Spinal cord (tissue), 10 donors: Measurements from ENCODE around the gene CNGA4. TPM values are rescaled to one million over a fixed set of nuclear protein-coding genes. Genes with fewer than 3 reads are reported as not detected.

Experiments
- DNase-seq, 6 donors: peaks; one replicate each; pipeline versions ENCODE4 v3.0.0 to v3.0.0-alpha.2; 2013 to 2015; ENCODE audit warnings: low spot score in 6 of 6, low read depth in 4 of 6
- H3K27ac ChIP-seq: one replicate; pipeline ENCODE4 v1.5.1; 2013; ENCODE audit warnings: low read depth, low read length, control low read depth
- H3K27me3 ChIP-seq: one replicate; pipeline ENCODE4 v1.6.1; 2013; ENCODE audit warnings: low read length; ENCODE audit not compliant: control insufficient read depth, insufficient read depth
- H3K36me3 ChIP-seq: one replicate; pipeline ENCODE4 v1.6.1; 2013; ENCODE audit warnings: low read length; ENCODE audit not compliant: control insufficient read depth, insufficient read depth
- H3K4me1 ChIP-seq: one replicate; pipeline ENCODE4 v1.6.1; 2013; ENCODE audit warnings: low read length; ENCODE audit not compliant: control insufficient read depth, insufficient read depth
- H3K4me3 ChIP-seq: one replicate; pipeline ENCODE4 v1.5.1; 2013; ENCODE audit warnings: low read depth, low read length, control low read depth
- H3K9me3 ChIP-seq: one replicate; pipeline ENCODE4 v1.6.1; 2013; ENCODE audit warnings: low read length; ENCODE audit not compliant: control insufficient read depth, insufficient read depth
- WGBS: methylation state at CpG from one replicate; pipeline ENCODE4 v1.1.5; 2013; ENCODE audit warnings: missing lambda C conversion rate; ENCODE audit not compliant: insufficient coverage; 5-methylcytosine and 5-hydroxymethylcytosine counted together
- polyA plus RNA-seq, 2 donors: library from polyadenylated mRNA; unstranded; fragments of 120-200 nt; gene quantifications; one replicate each; pipeline ENCODE4 v1.2.1, GENCODE V29; 2013; ENCODE audit not compliant: insufficient read length in 2 of 2
- total RNA-seq, 2 donors: library from RNA; depleted of rRNA in 1 of 2; stranded (reverse); fragments of 120-200 nt in 1 of 2; fragments of >200 nt in 1 of 2; gene quantifications; one replicate each; pipeline versions ENCODE4 v1.2.3 to v1.2.4, GENCODE V29; 2013 to 2014
- donor health status: healthy.

CNGA4 gene
- total and polyA plus RNA-seq, 4 donors = 0.20 to 0.78 (median 0.53) TPM

DNA sequence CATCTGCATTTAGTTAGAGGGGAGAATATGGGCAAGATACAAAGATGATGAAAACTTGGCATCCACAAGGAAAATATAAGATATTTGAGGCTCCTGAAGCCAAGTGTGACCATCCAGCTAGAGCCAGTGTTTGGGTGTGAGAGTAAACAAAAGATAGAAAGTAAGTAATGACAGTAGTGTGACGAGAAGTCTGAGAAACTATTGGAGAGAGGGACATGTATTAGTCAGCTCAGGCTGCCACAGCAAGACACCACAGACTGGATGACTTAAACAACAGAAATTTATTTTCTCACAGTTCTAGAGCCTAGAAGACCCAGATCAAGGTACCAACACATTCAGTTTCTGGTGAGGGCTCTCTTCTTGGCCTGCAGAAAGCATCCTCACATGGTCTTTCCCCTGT lies 14.3 kb downstream of the CNGA4 start:
- no peak for DNase-seq
- no peak overlapping the region for H3K4me3 ChIP-seq
- H3K27ac ChIP-seq = no peak overlapping the region
- H3K9me3 ChIP-seq = no peaks in the 10 kb centered on the region
- H3K36me3 ChIP-seq = no peaks in the 10 kb centered on the region
- no peaks in the 10 kb centered on the region for H3K27me3 ChIP-seq
- WGBS = no CpG with 5 or more reads among the region's 1 CpG
- no peaks in the 10 kb centered on the region for H3K4me1 ChIP-seq

DNA sequence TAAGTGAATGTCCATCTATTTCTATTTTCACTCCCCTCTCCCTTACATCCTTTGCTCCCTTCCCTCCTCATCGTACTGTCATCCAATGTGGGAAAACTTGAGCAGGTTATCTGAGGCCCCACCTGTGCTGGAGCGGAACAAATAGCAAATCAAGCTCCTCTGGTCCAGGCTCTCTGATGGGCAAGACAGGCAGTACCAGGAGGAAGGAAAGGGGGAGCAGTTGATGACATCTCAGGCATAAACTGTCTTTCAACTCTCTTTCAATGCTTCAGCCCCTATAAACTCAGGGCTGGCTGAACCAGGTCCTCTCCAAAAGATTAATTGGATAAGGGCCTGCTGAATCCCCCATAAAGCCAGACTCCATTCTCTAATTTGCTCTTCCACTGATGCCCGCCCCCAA lies 19.3 kb downstream of the CNGA4 start:
- H3K27ac ChIP-seq = no peak overlapping the region
- no peak overlapping the region for H3K4me3 ChIP-seq
- H3K27me3 ChIP-seq = peaks cover 22% of the 10 kb centered on the region
- H3K4me1 ChIP-seq = peaks cover 19% of the 10 kb centered on the region
- no peaks in the 10 kb centered on the region for H3K36me3 ChIP-seq
- DNase-seq = peak in 1 of 6 donors; percentile 22
- H3K9me3 ChIP-seq = no peaks in the 10 kb centered on the region
- no CpG with 5 or more reads among the region's 3 CpGs for WGBS

DNA sequence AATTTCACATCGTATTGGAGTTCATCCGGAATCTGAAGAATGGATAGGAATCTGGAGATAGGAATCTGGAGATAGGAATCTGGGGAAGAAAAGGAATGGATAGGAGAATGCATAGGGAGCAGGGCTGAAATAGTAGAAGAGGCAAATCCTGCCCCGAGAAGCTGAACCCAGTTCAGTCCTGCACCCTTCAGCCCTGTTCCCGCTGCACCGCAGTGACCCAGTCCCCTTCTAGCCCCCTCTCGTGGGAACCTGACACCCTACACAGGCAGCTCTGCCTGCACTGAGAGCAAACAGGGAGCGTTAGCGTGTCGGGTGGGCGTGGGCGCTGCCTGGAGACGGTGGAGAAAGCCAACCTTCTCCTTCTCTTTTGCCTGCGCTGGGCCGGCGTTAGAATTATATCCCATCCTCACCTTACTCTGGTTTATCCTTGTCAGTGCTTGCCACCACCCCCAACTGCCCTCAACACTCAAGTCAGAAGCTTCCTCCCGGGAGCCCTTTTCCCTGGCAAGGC lies 19.7 kb downstream of the CNGA4 start:
- H3K4me3 ChIP-seq = peak overlapping the region; percentile 39
- no peak overlapping the region for H3K27ac ChIP-seq
- WGBS = 2% methylated on average over 14 of the region's 16 CpGs
- H3K36me3 ChIP-seq = no peaks in the 10 kb centered on the region
- peaks cover 22% of the 10 kb centered on the region for H3K27me3 ChIP-seq
- peak in 2 of 6 donors; percentile 69 to 78 for DNase-seq
- no peaks in the 10 kb centered on the region for H3K9me3 ChIP-seq
- H3K4me1 ChIP-seq = peaks cover 19% of the 10 kb centered on the region

DNA sequence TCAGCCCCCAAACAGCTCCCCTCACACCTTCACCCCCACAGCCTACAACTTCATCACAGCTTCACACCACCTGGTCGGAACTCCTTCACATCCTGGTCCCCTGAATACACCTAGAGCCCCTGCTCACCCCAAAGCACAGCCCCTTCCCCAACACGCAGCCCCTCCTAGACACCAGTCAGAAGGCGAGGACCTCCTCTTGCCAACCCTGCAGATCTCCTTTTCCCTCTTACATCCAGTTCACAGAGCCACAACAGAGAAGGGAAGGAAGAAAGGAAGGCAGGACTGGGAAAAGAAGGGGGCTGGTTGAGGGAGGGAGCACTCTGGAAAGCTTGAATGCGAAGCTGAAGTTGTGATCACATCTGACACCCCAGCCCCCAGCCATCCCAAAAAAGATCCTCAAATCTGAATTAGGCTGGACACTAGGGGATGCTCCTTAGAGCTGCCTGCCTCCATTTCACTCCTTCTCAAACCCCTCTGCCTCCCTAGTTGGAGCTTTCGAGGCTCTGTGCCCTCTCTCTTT lies 21.4 kb downstream of the CNGA4 start:
- WGBS = 38% methylated on average over 2 of the region's 5 CpGs
- Histone ChIP-seq H3K27ac (no peak overlapping the region), H3K9me3 (no peaks in the 10 kb centered on the region), H3K36me3 (no peaks in the 10 kb centered on the region), H3K27me3 (peaks cover 22% of the 10 kb centered on the region), H3K4me3 (peak overlapping the region; percentile 39), H3K4me1 (peaks cover 19% of the 10 kb centered on the region)
- DNase-seq = peak in 2 of 6 donors; percentile 27 to 39

DNA sequence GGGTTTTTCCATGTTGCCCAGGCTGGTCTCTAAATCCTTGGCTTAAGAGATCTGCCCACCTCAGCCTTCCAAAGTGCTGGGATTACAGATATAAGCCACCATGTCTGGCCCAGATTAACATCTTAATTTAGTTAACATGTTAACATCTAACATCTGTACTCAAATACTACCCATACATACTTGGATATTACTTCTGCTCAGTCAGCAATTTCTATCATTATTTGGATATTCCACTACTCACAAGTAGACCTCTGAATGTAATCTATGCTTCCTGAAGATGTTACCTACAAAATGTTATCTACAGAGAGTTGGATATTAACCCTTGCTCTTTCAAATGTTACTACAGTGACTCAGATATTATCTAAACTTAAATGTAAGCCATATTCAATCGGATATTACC lies 24.8 kb downstream of the CNGA4 start:
- Histone ChIP-seq H3K4me3 (no peak overlapping the region), H3K36me3 (no peaks in the 10 kb centered on the region), H3K27me3 (peaks cover 18% of the 10 kb centered on the region), H3K9me3 (no peaks in the 10 kb centered on the region), H3K4me1 (peaks cover 16% of the 10 kb centered on the region), H3K27ac (no peak overlapping the region)
- DNase-seq = no peak
- WGBS = no CpG with 5 or more reads among the region's 1 CpG

DNA sequence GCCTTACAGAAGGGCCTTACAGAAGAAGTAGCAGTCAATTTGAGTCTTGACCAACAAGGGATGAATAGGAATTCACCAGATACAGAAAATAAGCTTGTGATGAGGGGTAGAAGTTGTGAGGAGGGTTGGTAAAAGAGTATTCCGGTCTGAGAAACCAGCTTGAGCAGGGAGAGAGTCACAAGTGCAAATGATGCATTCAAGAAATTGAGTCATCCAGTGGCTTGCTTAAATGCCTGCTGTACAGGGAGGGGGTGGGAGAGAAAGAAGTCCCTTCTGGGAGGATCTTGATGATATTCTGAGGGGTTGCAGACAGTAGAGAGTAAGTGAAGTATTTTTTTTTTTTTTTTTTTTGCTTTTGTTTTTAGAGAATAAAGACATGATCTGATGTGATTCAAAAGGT lies 29.9 kb downstream of the CNGA4 start:
- Histone ChIP-seq H3K36me3 (peaks cover 11% of the 10 kb centered on the region), H3K27me3 (no peaks in the 10 kb centered on the region), H3K9me3 (no peaks in the 10 kb centered on the region), H3K27ac (no peak overlapping the region), H3K4me3 (no peak overlapping the region), H3K4me1 (no peaks in the 10 kb centered on the region)
- WGBS = 73% methylated on average over 1 of the region's 1 CpG
- DNase-seq = no peak

DNA sequence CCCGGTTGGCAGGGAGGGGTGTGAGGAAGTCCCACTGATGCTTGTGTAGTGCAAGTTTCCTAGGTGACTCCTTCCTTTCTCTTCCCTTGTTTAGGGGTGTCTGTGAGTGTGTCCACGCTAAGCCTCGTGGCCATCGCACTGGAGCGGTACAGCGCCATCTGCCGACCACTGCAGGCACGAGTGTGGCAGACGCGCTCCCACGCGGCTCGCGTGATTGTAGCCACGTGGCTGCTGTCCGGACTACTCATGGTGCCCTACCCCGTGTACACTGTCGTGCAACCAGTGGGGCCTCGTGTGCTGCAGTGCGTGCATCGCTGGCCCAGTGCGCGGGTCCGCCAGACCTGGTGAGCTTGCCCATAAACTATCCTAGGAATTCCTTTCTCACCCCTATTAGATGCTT lies 31.1 kb downstream of the CNGA4 start:
- H3K9me3 ChIP-seq = no peaks in the 10 kb centered on the region
- peaks cover 11% of the 10 kb centered on the region for H3K36me3 ChIP-seq
- no peaks in the 10 kb centered on the region for H3K4me1 ChIP-seq
- no peak overlapping the region for H3K4me3 ChIP-seq
- DNase-seq = no peak
- no peaks in the 10 kb centered on the region for H3K27me3 ChIP-seq
- H3K27ac ChIP-seq = no peak overlapping the region
- WGBS = 90% methylated on average over 24 of the region's 24 CpGs

DNA sequence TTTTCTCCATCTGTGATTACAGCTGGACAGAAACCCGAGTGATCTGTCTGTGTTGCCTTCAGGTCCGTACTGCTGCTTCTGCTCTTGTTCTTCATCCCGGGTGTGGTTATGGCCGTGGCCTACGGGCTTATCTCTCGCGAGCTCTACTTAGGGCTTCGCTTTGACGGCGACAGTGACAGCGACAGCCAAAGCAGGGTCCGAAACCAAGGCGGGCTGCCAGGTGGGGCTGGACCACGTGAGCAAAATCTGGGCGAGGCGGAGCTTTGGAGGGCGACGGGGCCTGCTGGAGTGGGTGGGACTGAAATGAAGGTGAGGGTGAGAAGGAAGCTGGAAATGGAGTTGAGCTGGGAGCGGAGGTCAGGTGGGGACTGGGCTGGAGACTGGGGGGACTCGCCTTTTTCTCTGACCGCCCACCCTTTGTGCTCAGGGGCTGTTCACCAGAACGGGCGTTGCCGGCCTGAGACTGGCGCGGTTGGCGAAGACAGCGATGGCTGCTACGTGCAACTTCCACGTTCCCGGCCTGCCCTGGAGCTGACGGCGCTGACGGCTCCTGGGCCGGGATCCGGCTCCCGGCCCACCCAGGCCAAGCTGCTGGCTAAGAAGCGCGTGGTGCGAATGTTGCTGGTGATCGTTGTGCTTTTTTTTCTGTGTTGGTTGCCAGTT lies 31.8 kb downstream of the CNGA4 start:
- H3K4me1 ChIP-seq = no peaks in the 10 kb centered on the region
- DNase-seq = no peak
- 91% methylated on average over 41 of the region's 41 CpGs for WGBS
- no peak overlapping the region for H3K27ac ChIP-seq
- H3K9me3 ChIP-seq = no peaks in the 10 kb centered on the region
- H3K4me3 ChIP-seq = no peak overlapping the region
- no peaks in the 10 kb centered on the region for H3K27me3 ChIP-seq
- peaks cover 11% of the 10 kb centered on the region for H3K36me3 ChIP-seq

DNA sequence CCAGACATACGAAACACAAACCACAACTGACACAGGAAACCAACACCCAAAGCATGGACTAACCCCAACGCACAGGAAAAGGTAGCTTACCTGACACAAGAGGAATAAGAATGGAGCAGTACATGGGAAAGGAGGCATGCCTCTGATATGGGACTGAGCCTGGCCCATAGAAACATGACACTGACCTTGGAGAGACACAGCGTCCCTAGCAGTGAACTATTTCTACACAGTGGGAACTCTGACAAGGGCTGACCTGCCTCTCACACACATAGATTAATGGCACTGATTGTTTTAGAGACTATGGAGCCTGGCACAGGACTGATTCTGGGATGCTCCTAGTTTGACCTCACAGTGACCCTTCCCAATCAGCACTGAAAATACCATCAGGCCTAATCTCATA lies 32.7 kb downstream of the CNGA4 start:
- no peak overlapping the region for H3K4me3 ChIP-seq
- no peak for DNase-seq
- H3K36me3 ChIP-seq = peaks cover 11% of the 10 kb centered on the region
- no peaks in the 10 kb centered on the region for H3K27me3 ChIP-seq
- no peak overlapping the region for H3K27ac ChIP-seq
- WGBS = 83% methylated on average over 1 of the region's 3 CpGs
- H3K9me3 ChIP-seq = no peaks in the 10 kb centered on the region
- H3K4me1 ChIP-seq = no peaks in the 10 kb centered on the region

DNA sequence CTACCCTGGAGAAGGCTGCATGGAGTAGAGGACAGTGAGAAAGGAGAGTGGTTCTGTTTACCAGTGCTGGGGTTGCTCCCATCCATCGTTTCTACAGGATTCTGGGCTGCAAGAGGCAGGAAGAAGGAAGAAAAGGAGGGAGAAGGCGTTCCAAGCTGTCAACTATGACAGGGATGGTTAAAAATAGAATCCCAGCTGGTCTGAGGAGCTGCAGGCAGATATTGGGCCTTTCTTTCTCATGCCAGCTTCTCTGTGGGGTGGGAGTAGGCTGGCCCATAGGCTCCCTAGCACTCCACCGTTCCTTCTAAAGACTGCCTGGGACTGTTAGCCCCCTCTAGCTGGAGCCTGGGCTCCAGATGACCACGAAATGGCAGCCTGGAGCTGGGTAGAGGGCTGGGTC lies 34.3 kb downstream of the CNGA4 start:
- H3K4me1 ChIP-seq = no peaks in the 10 kb centered on the region
- no peak overlapping the region for H3K27ac ChIP-seq
- H3K27me3 ChIP-seq = no peaks in the 10 kb centered on the region
- H3K9me3 ChIP-seq = no peaks in the 10 kb centered on the region
- no peak overlapping the region for H3K4me3 ChIP-seq
- WGBS = 49% methylated on average over 2 of the region's 4 CpGs
- peak in 1 of 6 donors; percentile 74 for DNase-seq
- H3K36me3 ChIP-seq = peaks cover 11% of the 10 kb centered on the region
